Esophagus (tissue), 2 donors: Measurements from ENCODE around the gene SOX6. TPM values are rescaled to one million over a fixed set of nuclear protein-coding genes. Genes with fewer than 3 reads are reported as not detected.
A peak's percentile ranks its signal among the peaks of the same experiment; 100 is the strongest.

ENCODE experiments used
- H3K27ac ChIP-seq, 2 donors: one replicate each; pipeline ENCODE4 v1.5.1; 2013; ENCODE audit warnings: low read depth in 2 of 2, mild to moderate bottlenecking in 2 of 2, inconsistent platforms in 1 of 2, low read length in 1 of 2, moderate library complexity in 1 of 2
- H3K27me3 ChIP-seq, 2 donors: one replicate each; pipeline ENCODE4 v1.6.1; 2013; ENCODE audit warnings: low read length in 2 of 2, control low read depth in 1 of 2, mild to moderate bottlenecking in 1 of 2; ENCODE audit not compliant: insufficient read depth in 2 of 2, control insufficient read depth in 1 of 2
- H3K36me3 ChIP-seq, 2 donors: one replicate each; pipeline ENCODE4 v1.6.1; 2013; ENCODE audit warnings: low read length in 1 of 2; ENCODE audit not compliant: control insufficient read depth in 2 of 2, insufficient read depth in 2 of 2
- H3K4me1 ChIP-seq, 2 donors: one replicate each; pipeline ENCODE4 v1.6.1; 2013; ENCODE audit warnings: low read length in 1 of 2; ENCODE audit not compliant: control insufficient read depth in 2 of 2, insufficient read depth in 2 of 2
- H3K4me3 ChIP-seq, 2 donors: one replicate each; pipeline ENCODE4 v1.5.1; 2013; ENCODE audit warnings: low read length in 2 of 2, mild to moderate bottlenecking in 2 of 2, low read depth in 1 of 2, moderate library complexity in 1 of 2
- H3K9me3 ChIP-seq, 2 donors: one replicate each; pipeline ENCODE4 v1.6.1; 2013; ENCODE audit warnings: mild to moderate bottlenecking in 2 of 2, low read depth in 1 of 2, low read length in 1 of 2, moderate library complexity in 1 of 2; ENCODE audit not compliant: control insufficient read depth in 2 of 2, insufficient read depth in 1 of 2
- WGBS, 2 donors: extraction: QIAGEN DNeasy Blood & Tissue Kit; methylation state at CpG; one replicate each; pipeline ENCODE4 v1.1.7; 2013; 5-methylcytosine and 5-hydroxymethylcytosine counted together
- polyA plus RNA-seq, 2 donors: library from polyadenylated mRNA; stranded (reverse); fragments of 200-250 nt; gene quantifications; one replicate each; pipeline ENCODE4 v1.2.3, GENCODE V29; 2013
- donor health status: healthy with polysubstance abuse.
- donor health status: Bipolar disorder and iron deficiency.

The SOX6 gene
- polyA plus RNA-seq, 2 donors: 1.2 to 2.4 TPM

GRCh38 chr11:15938121-15938611 lies 418.2 kb downstream of the SOX6 start:
- no peaks in the 10 kb centered on the region for H3K36me3 ChIP-seq
- H3K4me1 ChIP-seq: peaks cover 0 to 4% of the 10 kb centered on the region in 2 donors
- H3K27me3 ChIP-seq: no peaks in the 10 kb centered on the region
- H3K9me3 ChIP-seq: no peaks in the 10 kb centered on the region
- no peak overlapping the region for H3K4me3 ChIP-seq
- H3K27ac ChIP-seq: peak overlapping the region in 1 of 2 donors; percentile 44
- WGBS, 2 donors: 82 to 84% methylated on average over 24 of the region's 24 CpGs

DNA sequence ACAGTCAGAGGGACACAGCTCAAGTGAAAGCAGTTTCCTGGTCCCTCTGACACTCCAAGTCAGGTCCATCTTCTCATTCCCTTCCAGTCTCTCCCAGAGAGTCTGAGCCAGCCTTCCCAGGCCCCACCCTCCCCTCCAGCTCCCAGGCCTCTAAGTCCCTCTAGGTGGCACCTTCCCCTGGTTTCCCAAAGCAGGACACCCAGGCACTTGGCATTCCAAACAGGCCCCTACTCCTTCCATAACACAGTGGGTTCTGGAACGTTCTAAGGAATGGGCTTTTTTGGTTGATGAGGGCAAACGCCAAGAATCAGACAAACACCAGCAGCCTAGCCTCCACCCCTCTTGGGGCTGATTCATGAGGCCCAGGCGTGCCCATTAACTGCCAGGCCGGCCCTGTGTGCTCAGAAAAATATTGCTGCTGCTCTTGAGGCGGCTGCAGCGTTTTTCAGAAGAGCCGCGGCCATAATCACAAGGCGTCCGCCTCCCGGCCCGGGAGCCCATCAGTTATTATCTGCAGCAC lies 418.7 kb downstream of the SOX6 start:
- peak overlapping the region in 1 of 2 donors; percentile 44 for H3K27ac ChIP-seq
- WGBS, 2 donors: 80% methylated on average over 12 of the region's 12 CpGs

DNA sequence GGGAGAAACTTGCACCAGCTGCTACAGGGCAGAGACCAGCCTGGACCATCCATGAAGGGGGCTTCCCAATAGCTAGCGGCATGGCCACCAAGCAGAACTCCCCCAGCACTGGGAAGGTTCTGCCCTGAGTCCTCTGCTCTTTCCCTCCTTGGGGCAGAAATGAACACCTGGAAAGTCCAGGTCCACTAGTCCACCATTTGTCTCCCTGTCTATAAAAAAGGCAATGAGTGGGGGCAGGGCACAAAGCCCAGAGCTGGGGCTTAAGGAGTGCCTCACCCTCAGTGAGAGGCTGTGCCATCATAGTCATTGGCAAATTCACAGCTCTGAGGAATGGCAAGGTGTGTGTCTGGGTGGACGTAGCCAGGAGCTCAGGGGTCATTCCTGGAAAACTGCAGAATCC lies 420.3 kb downstream of the SOX6 start:
- Histone ChIP-seq H3K36me3 (no peaks in the 10 kb centered on the region), H3K4me3 (no peak overlapping the region)
- 83 to 91% methylated on average over 2 of the region's 2 CpGs for WGBS, 2 donors

More for the DNA sequence above, 418.7 kb downstream of the SOX6 start:
- H3K4me1 ChIP-seq: peaks cover 0 to 4% of the 10 kb centered on the region in 2 donors
- H3K4me3 ChIP-seq: no peak overlapping the region
- H3K36me3 ChIP-seq: no peaks in the 10 kb centered on the region
- no peaks in the 10 kb centered on the region for H3K9me3 ChIP-seq
- no peaks in the 10 kb centered on the region for H3K27me3 ChIP-seq

GRCh38 chr11:15935373-15935772 lies 421.0 kb downstream of the SOX6 start:
- H3K27me3 ChIP-seq: no peaks in the 10 kb centered on the region
- WGBS, 2 donors: 91 to 92% methylated on average over 8 of the region's 8 CpGs

More for the DNA sequence above, 420.3 kb downstream of the SOX6 start:
- Histone ChIP-seq H3K27ac (no peak overlapping the region), H3K4me1 (peaks cover 0 to 4% of the 10 kb centered on the region in 2 donors), H3K9me3 (no peaks in the 10 kb centered on the region), H3K27me3 (no peaks in the 10 kb centered on the region)

DNA sequence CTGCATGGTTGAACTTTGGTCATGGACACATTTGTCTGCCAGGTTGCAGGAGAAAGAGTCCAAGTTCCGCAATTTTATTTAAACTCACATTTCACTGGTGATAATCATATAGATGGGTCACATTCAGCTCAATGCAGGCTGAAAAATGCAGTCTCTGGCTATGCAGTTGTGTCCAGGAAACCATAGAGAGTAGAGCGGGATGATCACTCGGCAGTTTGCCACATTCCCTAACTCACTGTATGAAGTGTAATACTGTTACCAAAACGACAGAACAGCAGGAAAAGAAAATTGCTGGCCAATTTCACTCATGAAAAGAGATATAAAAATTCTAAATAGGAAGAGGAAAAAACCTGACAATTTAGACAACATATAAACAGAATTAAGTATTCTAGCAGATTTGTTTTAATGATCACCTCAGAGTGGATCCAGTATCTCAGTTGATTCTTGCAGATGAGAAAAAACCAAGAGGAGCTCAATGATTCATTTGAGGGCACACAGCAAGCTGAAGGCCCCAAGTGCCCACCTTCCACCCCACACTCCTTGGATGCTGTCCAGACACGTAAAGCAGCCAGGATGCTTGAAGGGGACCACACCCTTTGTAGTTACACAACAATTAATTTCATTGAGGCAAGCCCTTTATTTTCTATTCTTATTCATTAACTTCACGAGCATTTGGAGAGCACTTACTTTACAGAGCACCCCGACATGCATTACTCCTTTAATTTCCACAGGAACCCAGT lies 422.3 kb downstream of the SOX6 start:
- Histone ChIP-seq H3K4me1 (peaks cover 0 to 4% of the 10 kb centered on the region in 2 donors), H3K27me3 (no peaks in the 10 kb centered on the region), H3K36me3 (no peaks in the 10 kb centered on the region), H3K9me3 (no peaks in the 10 kb centered on the region), H3K4me3 (no peak overlapping the region), H3K27ac (no peak overlapping the region)
- WGBS, 2 donors: 68 to 70% methylated on average over 7 of the region's 7 CpGs

More at GRCh38 chr11:15935373-15935772, 421.0 kb downstream of the SOX6 start:
- H3K9me3 ChIP-seq: no peaks in the 10 kb centered on the region
- H3K4me1 ChIP-seq: peaks cover 0 to 4% of the 10 kb centered on the region in 2 donors
- no peak overlapping the region for H3K4me3 ChIP-seq
- H3K27ac ChIP-seq: no peak overlapping the region
- H3K36me3 ChIP-seq: no peaks in the 10 kb centered on the region

DNA sequence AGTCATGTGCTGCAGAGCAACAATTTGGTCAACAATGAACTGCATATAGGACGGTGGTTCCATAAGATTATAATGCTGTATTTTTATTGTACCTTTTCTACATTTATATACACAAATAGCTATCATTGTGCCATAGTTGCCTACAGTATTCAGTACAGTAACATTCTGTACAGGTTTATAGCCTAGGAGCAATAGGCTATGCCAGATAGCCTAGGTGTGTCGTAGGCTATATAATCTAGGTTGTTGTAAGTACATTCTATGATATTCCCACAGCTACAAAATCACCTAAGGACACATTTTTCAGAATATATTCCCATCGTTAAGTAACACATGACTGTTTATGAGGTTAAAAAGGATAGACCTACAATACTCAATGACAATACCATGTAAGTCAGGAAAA lies 423.9 kb downstream of the SOX6 start:
- WGBS, 2 donors: 94 to 96% methylated on average over 3 of the region's 3 CpGs
- H3K4me3 ChIP-seq: no peak overlapping the region
- no peaks in the 10 kb centered on the region for H3K27me3 ChIP-seq
- H3K36me3 ChIP-seq: no peaks in the 10 kb centered on the region
- no peak overlapping the region for H3K27ac ChIP-seq
- no peaks in the 10 kb centered on the region for H3K4me1 ChIP-seq
- H3K9me3 ChIP-seq: no peaks in the 10 kb centered on the region

DNA sequence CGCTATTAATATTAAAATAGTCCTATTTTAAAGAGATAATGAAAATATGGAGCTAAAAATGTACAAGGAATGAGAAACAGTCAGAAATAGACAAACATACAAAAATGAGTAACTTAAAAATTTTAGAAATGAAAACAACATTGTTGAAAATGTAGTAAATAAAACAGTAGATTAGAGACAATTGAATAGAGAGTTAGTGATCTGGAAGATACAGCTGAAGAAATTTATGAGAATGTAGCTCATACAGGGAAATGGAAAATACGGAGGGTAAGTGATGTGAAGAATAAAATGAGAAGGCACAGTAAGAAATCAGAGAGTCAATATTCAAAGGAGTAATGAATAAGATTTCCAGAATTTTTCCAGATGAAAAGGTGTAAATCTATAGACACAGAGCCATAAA lies 424.8 kb downstream of the SOX6 start:
- no peaks in the 10 kb centered on the region for H3K4me1 ChIP-seq
- H3K4me3 ChIP-seq: no peak overlapping the region
- no peak overlapping the region for H3K27ac ChIP-seq
- WGBS, 2 donors: 93 to 95% methylated on average over 2 of the region's 2 CpGs
- no peaks in the 10 kb centered on the region for H3K9me3 ChIP-seq
- H3K27me3 ChIP-seq: no peaks in the 10 kb centered on the region
- no peaks in the 10 kb centered on the region for H3K36me3 ChIP-seq

- no peak overlapping the region for H3K27ac ChIP-seq
- H3K36me3 ChIP-seq: no peaks in the 10 kb centered on the region
- H3K9me3 ChIP-seq: no peaks in the 10 kb centered on the region
- H3K4me1 ChIP-seq: no peaks in the 10 kb centered on the region
- no peak overlapping the region for H3K4me3 ChIP-seq
- H3K27me3 ChIP-seq: no peaks in the 10 kb centered on the region
- 75 to 76% methylated on average over 6 of the region's 6 CpGs for WGBS, 2 donors
Measured at GRCh38 chr11:15930442-15931025, 425.8 kb downstream of the SOX6 start.

DNA sequence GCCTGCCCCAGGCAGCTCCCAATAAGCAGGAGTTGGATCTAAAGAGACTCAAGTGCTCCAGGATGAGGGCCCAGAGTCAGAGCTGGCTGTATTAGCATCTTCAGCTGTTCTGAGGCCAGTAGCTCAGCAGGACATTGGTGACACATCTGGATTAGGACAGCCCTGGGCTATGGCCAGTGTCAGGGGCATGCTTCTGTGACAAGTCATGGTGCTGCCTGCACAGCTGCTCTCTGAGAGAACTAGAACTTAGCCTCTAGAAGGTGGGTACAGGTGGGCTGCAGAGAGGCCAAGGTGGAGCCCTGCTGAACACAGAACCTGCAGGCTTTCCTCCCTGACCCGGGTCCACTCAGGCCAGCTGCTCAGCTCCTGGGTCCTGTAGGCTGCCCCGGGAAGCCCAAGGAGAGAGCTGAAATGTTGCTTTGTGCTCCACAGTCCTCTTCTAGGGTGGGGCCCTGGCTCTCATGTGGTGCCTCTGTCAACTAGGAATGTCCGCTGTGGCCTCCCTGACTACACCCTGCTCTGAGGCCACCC lies 426.9 kb downstream of the SOX6 start:
- Histone ChIP-seq H3K27ac (no peak overlapping the region), H3K27me3 (no peaks in the 10 kb centered on the region), H3K9me3 (no peaks in the 10 kb centered on the region), H3K36me3 (no peaks in the 10 kb centered on the region), H3K4me1 (no peaks in the 10 kb centered on the region), H3K4me3 (no peak overlapping the region)
- 89 to 94% methylated on average over 3 of the region's 3 CpGs for whole genome bisulfite sequencing, 2 donors
